NCI-H2196 (cell line): ENCODE measurements around the gene PLCH2.
"Not testable (repeated sequence)": the region's sequence is repeated elsewhere in the genome, so short reads cannot be mapped to it uniquely, and the experiment has no call there.

ENCODE experiments used
- DNase-seq: peaks from one replicate; lab custom pipeline; 2025; ENCODE audit not compliant: unreplicated experiment; lab: John Stamatoyannopoulos, UW

PLCH2 gene

DNA sequence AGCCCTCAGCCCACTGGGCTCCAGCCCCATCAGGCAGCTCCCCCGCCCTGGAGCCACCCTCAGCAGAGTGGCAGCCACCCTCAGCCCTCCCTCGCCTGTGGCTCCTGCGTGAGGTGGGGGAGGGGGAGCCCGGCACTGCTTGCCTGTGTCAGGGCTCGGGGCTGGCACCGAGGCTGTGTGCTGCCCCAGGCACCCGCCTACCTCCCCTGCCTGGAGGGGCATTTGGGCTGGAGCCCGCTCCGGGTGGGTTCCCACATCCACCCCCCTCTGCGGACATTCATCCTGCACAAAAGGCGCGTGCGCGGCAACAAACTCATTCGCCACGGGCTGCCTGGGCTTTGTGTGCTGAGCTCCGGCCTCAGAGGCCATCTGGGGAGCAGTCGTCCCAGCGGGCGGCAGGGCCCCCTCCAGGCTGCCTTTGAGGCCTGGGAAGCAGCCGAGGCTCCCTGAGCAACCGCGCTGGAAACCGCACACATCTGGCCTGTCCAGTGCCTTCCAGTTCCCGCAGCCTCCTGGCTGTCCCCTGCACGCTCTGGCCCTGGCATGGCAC lies 67.5 kb downstream of the PLCH2 start:
- no peak for DNase-seq

DNA sequence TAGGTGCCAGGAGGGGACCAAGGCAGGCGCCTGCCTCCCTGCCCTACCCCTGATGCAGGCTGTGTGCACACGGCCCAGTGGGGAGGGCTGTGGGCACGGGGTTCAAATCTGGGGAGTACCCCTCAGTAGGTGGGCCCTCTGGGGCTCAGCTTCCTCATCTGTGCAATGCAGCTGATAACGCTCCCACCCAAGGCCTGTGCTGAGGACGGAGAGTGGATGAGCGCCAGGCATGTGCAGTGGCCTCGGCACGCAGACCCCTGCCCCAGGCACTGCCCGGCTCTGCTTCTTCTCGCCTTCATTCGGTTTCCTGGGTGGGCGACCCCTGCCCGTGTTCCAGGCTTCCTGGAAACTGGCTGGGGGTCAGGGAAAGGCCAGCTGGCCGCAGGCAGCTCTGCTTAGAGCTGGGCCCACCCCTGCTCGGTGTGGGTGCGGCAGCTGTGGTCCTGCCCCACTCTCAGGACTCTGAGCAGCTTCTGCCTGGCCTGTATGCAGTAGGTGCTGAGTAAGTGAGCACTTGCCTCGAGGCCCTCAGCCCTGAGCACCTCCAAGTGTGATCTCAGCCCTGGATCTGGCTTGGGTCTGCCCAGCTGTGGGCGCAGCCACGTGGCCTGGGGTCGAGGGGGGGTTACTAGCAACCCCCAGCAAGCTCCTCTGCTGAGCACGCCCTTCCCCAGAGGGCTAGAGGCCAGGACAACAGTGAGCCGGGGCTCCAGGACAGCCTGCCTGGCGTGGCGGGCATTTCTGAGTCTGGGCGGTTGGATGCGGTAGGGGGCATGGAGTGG lies 68.2 kb downstream of the PLCH2 start:
- no peak for DNase-seq

DNA sequence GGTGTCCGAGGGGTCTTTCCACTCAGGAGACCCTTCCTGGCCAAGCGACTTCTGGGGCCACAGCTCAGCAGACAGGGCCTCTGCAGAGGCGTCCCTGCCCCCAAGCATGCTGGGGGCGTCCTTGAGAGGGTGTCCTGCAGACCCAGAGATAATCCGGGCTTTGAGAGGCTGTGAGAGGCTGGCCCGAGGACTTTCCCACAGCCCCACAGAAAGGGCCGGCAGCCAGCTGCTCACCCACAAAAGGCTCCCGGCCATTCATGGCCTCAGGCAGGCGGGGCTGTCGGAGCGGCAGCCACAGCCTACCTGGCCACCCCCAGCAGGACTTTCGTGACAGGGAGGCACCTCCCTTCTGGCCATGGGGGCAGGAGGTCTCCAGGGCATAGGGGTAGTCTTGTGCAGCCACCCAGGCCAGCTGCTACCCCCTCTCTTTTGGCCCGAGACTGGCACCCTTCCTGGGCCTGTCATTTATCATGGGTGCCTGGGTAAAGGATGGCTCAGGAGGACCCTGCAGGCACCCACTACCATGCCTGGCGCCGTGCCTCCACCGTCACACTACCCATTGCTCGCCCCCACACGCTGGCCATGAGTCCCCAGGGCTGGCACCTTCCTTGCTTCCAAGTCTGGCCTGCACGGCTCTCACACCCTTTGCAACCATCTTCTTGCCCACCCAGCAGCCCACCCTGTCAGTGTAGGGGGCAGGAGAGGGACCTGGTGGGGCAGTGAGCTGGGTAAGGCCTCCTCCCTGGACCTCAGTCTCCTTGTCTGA lies 69.0 kb downstream of the PLCH2 start:
- no peak for DNase-seq

DNA sequence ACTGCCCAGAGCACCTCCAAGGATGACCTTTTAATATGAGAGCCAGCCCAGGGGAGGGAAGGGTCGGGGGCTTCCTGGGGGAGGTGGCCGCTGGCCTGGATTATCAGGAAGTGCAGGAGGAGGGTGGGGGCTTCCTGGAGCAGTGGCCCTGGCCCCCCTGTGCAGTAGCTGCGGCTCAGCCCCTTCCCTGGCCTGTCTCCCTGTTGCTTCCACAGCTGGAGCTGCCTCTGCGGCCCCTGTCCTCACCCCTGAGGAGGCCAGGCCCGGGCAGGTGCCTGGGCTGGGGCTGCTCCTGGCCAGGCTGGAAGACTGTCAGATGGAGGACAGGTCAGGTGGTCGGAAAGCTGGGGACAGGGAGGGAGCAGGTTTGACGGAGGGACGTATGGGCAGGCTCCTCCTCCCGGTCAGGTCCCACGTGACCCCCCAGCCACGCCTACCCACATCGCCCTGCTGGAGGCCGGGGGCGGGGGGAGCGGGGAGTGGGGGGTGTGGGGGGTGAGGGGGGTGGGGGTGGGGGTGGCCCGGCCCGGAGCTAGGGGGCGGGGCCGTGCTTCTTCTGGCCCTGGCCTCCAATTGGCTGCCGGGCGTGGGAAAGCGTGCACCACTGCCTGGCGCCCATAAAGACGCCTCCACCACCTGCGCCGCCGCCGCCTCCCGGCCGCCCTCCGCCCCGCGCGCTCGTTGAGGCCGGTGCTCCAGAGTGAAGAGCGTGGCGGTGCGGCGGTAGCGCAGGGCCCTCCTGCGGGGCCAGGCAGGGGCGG lies 69.8 kb downstream of the PLCH2 start:
- DNase-seq: peak; percentile 92

DNA sequence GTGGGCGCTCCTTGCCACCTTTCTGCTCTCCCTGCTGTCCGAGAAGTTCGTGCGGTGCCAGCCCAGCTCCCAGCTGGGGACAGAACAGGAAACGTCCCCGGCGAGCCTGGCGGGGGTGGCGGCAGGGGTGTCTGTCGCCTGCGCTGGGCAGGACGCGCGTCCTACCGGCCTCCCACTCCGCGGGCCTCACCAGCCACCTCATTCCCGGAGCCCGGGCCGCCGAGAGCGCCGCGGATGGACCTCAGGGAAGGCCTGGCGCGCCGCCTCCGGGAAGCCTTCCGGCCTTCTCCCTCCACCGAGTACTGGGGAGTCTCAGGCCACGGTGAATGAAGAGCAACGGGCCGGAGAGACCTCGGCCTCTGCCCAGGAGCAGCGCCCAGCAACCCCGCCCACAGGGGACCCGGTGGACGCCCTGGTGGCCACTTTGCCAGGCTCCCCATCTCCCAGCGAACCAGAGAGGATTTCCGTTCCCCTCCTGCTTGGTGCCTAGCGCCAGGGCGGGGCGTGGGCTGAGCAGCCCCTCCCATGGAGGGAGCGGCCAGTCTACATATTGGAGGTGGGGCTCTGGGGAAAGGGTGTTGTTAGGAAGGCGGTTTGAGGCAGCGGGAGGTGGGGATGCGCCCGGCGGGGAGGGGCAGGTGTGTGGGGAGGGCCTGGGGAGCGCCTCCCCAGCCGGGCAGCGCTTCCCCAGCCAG lies 70.6 kb downstream of the PLCH2 start:
- DNase-seq: peak; percentile 96

DNA sequence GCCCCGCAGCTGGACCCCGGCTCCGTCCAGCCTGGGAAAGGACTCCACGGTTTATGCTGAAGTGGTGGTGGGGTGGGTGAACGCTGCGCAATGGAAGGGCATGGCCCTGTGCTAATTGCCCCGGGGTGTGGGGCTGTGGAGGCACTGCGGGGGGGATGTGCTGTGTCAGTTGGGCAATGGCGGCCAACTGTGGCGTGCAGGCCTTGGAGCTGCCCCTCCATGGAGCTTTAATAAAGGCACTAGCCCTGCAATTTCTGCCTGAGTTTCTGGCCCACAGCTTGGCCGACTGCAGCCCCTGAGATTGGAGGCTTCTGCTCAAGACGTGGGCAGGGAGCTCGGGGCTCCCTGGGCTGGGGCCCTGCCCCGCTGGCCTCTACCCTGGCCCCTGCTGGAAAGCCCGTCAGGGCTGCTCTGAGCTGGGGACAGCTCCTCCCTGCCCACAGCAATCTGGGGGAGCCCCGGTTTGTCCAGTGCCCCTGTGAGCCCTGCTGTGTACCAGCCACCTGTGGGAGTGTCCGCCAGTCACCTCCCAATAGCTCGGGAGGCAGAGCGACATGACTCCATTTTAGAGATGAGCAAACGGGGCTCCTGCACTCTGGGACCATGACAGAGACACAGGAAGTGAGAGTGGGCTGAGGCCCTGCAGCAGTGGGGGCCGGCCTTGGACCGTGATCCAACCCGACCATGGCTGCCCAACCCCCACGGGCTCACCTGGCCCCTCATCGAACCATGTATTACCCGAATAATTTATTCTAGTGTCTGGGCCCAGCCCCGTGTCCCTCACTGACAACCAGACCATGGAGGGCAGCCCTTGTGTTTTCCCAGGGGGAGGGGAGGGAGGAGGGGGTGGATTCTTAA lies 71.3 kb downstream of the PLCH2 start:
- no peak for DNase-seq

DNA sequence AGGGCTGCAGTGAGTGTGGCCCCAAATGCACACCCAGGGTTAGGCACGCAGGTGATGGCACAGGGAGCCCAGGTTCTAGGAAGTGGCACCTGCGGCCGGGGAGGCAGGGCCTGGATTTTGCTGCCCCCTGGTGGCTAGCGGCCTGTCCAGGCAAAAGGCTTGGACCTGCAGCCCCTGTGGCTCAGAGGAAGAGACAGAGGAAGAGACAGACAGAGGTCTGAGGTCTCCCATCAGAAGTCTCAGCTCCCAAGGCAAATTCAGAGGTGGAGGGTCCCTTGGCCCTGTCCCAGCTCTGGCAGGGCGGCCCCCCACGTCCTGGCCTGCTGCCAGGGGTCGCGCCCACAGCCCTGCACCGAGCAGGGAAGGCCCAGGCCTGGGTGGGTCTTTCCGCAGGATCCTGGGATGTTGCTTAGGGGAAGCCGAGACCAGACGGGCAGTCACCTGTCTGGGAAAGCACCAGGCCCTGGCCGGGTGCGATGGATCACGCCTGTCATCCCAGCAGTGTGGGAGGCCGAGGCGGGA lies 72.0 kb downstream of the PLCH2 start:
- DNase-seq: peak; percentile 89

DNA sequence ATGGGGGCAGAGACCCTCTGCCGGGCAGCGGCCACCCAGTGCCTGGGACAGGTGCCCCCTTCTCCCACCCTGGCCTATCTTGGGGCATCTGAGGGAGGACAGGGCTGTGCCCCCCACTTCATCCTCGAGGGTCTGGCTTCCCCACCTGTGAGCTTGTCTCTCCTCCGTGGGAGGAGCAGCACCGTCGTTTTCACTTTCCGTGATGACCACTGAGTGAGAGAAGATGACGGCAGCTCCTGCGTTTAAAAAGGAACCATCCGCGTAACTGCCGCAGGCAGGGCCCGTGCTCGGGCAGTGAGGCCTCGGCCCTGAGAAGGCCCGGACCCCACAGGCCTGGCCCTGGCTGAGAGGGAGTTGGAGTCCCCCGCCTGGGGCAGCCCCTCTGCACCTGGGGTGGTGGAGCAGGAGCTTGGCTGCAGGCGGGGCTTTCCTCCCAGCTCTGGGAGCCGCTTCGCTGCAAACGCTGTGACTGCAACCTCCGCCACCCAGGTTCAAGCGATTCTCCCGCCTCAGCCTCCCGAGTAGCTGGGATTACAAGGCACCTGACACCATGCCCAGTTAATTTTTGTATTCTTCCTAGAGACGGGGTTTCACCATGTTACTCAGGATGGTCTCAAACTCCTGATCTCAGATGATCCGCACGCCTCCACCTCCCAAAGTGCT lies 73.4 kb downstream of the PLCH2 start:
- not testable (repeated sequence) for DNase-seq

DNA sequence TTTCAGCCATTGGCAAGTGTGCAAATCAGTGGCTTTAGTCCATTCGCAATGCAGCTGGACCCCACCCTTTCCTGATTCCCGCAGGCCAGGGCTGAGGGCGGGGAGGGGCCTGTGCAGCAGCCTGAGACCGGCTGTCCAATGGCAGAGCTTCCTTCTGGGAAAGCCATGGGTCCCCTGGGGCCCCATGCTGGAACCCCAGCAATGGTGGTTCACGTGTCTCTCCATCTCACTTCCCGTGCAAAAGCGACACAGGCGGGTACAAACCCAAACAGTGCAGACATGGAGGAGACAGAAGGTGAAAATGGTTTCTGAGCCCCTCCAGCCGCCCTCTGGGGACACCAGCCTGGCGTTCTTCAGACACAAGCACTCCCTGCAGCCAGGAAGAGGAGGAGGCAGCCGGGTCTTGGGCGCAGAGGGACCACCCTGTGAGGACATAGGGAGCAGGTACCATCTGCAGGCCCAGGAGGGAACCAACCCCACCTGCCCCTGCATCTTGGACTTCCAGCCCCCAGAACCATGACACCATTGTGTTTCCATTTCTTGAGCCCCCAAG lies 74.3 kb downstream of the PLCH2 start:
- DNase-seq: not testable (repeated sequence)

DNA sequence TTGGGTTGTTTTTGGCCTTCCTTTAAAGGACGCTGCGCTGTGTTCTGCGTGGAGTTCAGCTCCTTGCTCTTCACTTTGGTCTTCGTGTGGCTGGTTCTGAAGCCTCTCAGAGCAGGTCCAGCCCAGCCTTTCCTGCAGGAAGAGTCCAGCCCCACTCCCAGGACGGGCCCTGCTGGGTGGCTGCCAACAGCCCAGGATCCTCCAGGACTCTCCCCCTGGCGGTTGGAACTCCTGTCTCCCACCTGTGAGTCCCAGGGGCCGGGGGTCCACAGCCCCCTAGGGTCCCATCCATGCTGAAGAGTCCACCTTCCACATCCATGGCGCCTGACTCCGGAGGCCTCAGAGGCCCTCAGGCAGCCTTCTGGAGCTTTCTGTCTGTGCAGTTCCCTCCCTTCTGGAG lies 75.5 kb downstream of the PLCH2 start:
- DNase-seq: not testable (repeated sequence)

DNA sequence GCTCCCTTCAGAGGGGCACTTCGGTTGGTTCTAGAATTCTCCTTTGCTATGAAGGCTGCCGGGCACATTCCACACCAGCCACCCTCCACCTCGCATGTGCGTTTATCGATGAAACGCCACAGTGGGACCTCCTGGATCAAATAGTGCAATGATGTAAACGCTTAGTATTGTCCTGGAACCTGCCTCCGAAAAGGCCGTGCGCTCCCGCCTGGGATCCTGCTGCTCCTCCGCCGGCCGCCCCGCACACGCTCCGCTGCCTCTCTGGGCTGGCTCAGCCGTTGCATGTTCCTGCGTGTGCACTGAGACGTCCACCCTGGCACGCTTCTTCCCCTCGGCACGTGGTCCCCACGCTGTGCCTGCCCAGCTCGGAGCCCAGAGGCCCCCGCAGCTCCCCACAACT lies 76.1 kb downstream of the PLCH2 start:
- no peak for DNase-seq

DNA sequence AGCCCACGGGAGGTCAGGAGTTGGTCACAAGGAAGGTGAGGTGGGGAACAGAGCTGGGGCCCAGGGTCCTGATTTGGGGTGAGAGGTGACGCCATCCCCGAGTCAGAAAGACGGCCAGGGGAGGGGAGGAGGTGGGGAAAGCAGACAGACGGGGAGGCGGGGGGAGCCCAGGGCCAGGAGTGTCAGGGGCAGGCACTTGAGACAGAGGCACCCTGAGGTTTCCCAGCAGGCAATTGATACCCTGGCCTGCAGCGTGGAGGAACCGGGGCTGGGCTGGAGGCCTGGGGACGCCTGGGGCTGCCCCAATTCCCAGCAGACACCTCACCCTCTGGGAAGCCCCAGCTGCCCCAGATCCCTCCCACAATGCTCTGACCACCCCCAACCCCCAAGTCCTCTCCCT lies 77.0 kb downstream of the PLCH2 start:
- not testable (repeated sequence) for DNase-seq

DNA sequence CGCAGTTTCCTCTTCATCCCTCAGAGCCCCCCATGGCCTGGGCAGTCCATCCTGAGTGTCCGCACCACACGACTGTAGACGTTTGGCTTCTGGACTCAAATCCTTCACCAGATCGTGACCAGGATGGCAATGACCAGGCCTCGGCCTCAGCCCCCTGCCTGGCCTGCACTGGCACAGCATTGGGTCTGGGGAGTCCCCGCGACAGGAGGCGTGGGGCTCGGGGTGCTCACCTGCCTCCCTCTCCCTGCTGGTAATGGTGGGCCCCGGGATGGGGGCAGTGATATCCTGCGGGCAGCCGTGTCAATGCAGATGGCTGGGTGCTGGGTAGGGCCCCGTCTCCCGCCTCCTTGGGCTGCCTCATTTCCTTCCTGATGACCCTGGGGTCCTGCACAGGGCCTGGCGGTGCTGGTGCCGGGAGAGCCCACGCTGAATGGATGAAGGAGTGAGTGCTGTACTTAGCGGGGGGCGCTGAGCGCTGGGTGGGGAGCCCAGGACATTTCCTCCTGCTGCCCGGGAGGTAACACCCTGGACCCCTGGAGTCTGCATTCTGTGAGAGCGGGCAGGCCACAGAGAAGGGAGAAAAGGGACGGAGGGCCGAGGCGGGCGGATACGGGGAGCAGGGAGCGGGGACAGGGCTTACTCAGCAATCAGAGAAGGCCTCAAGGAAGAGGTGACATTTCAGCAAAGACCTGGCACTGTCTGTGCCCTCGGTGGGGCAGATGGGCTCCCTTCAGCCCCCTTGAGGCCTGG lies 78.0 kb downstream of the PLCH2 start:
- DNase-seq: no peak

DNA sequence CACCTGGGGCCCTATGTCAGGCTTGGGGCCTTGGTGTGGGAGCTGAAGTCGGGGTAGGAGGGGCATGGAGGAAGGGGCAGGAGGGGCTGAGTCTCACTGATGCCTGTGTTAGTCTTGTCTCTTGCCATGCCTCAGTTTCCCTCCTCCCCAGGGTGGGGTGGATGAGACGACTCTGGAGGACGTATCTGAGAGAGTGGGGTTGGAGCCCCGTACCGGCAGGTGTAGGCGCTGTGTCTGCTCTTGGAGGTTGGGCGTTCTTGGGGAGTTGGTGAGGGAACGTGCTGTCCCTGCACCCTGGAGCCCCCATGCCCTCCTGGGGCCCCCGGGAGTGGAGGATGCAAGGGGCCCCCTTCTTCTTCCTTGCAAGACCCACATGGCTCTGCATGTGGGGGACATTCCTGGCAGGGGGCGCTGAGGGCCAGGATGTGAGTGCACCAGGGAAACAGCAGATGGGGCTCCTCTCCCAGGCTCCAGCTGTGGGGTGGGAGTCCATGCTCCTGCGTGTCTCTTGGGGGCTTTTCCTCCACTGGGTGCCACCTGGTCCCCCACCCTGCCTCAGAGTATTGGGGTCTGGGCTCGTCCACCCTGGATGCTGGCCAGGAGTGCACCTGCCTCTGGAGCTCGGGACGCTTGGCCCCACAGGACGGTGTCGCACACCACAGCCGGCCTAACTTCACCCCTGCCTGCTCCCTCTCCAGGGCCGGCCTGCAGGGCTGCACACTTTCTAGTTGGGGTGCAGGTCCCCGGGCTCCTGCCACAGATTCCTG lies 78.7 kb downstream of the PLCH2 start:
- DNase-seq: no peak
